SJCRH30 (cell line): ENCODE results near the gene RABGAP1L. TPM values are rescaled to one million over a fixed set of nuclear protein-coding genes. Genes with fewer than 3 reads are reported as not detected.
"Not testable (repeated sequence)": the region's sequence is repeated elsewhere in the genome, so short reads cannot be mapped to it uniquely, and the experiment has no call there.

Experiments used
- DNase-seq, 2 experiments: peaks; one replicate each; pipeline ENCODE4 v3.0.0-alpha.2; 2015 to 2020
- H3K27ac ChIP-seq: fragments of 250-450 bp; sonication (Bioruptor Pico); 2 replicates; pipeline ENCODE4 v1.5.1; 2020; ENCODE audit warnings: mild to moderate bottlenecking, moderate library complexity
- H3K27me3 ChIP-seq: fragments of 250-450 bp; sonication (Bioruptor Pico); 2 replicates; pipeline ENCODE4 v1.5.1; 2020; ENCODE audit warnings: mild to moderate bottlenecking, moderate library complexity
- H3K36me3 ChIP-seq: fragments of 250-450 bp; sonication (Bioruptor Pico); 2 replicates; pipeline ENCODE4 v1.5.1; 2020; ENCODE audit warnings: mild to moderate bottlenecking, moderate library complexity
- H3K4me1 ChIP-seq: fragments of 250-450 bp; sonication (Bioruptor Pico); 2 replicates; pipeline ENCODE4 v1.5.1; 2020; ENCODE audit warnings: mild to moderate bottlenecking, moderate library complexity
- H3K4me3 ChIP-seq: fragments of 250-450 bp; sonication (Bioruptor Pico); 2 replicates; pipeline ENCODE4 v1.5.1; 2020; ENCODE audit warnings: mild to moderate bottlenecking, moderate library complexity
- H3K9me3 ChIP-seq: fragments of 250-450 bp; sonication (Bioruptor Pico); replicated peaks from 2 replicates; pipeline ENCODE4 v1.5.1; 2020; ENCODE audit warnings: mild to moderate bottlenecking, moderate library complexity
- total RNA-seq: library from RNA; depleted of rRNA; stranded (reverse); fragments of >200 nt; shearing (Covaris generic); gene quantifications from 2 replicates; pipeline ENCODE4 v1.2.3, GENCODE V29; 2014

Gene RABGAP1L
- total RNA-seq, 1 experiment from 2014 or later = 22.6 TPM

DNA sequence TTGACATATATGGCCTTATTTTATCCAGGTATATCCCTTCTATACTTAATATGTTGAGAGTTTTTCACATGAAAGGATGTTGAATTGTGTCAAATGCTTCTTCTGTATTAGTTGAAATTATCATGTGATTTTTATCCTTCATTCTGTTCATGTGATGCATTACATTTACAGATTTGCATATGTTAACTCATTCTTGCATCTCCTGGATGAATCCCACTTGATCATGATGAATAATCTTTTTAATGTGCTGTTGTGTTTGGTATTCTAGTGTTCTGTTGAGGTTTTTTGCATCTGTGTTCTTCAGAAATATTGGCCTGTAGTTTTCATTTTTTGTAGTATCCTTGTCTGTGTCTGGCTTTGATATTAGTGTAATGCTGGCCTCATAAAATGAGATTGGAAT, 150.2 kb downstream of the RABGAP1L start:
- no peak overlapping the region for H3K4me3 ChIP-seq
- no peak for DNase-seq
- H3K4me1 ChIP-seq = no peaks in the 10 kb centered on the region

DNA sequence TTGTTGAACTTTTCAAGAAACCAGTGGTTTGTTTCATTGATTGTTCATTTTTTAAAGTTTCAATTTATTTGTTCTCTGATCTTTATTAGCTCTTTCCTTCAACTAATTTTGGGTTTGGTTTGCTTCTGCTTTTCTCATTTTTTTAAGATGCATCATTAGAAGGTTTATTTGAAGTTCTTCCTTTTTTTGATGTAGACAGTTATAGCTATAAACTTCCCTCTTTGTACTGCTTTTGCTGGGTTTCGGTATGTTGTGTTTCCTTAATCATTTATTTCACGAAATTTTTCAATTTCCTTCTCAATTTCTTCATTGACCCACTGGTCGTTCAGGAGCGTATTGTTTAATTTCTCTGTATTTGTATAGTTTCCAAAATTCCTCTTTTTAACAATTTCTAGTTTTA, 155.1 kb downstream of the RABGAP1L start:
- Histone ChIP-seq H3K4me1 (no peaks in the 10 kb centered on the region), H3K4me3 (no peak overlapping the region), H3K27me3 (no peaks in the 10 kb centered on the region), H3K9me3 (0 out of 2 replicates have a peak, but pooled peaks cover 6% of the 10 kb centered on the region), H3K27ac (no peak overlapping the region), H3K36me3 (no peaks in the 10 kb centered on the region)
- DNase-seq = no peak

More for the DNA sequence above, 150.2 kb downstream of the RABGAP1L start:
- Histone ChIP-seq H3K27me3 (no peaks in the 10 kb centered on the region), H3K27ac (no peak overlapping the region), H3K9me3 (0 out of 2 replicates have a peak, but pooled peaks cover under 1% of the 10 kb centered on the region), H3K36me3 (no peaks in the 10 kb centered on the region)

DNA sequence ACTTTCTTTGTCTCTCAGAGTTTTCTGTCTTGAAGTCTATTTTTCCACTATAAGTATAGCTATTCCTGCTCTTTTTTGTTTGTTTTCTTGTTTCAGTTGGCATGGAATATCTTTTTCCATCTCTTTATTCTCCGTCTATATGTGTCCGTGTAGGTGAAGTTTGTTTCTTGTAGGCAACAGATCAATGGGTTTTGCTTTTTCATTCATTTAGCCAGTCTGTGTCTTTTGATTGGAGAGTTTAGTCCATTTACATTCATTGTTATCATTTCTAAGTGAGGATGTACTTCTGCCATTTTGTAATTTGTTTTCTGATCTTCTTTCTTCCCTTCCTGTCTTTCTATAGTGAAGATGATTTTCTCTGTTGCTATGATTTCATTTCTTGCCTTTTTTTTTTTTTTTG, 155.9 kb downstream of the RABGAP1L start:
- Histone ChIP-seq H3K27ac (no peak overlapping the region), H3K36me3 (no peaks in the 10 kb centered on the region), H3K27me3 (no peaks in the 10 kb centered on the region), H3K4me3 (no peak overlapping the region), H3K4me1 (no peaks in the 10 kb centered on the region), H3K9me3 (0 out of 2 replicates have a peak, but pooled peaks cover 6% of the 10 kb centered on the region)
- DNase-seq = no peak

DNA sequence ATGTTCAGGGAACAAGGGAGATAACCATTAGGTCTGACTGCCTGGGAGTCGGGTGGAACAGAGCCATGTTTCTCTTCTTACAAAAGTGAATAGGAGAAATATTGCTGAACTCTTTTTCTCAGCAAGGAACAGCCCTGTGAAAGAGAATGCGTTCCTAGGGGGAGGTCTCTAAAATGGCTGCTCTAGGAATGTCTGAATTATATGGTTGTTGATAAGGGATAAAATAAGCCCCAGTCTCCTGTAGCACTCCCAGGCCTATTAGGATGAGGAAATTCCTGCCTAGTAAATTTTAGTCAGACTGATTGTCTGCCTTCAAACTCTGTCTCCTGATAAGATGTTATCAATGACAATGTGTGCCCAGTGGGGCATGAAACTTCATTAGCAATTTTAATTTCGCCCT, 161.6 kb downstream of the RABGAP1L start:
- DNase-seq, H3K27ac ChIP-seq, H3K9me3 ChIP-seq, H3K4me3 ChIP-seq, H3K27me3 ChIP-seq, H3K36me3 ChIP-seq, H3K4me1 ChIP-seq: not testable (repeated sequence)

DNA sequence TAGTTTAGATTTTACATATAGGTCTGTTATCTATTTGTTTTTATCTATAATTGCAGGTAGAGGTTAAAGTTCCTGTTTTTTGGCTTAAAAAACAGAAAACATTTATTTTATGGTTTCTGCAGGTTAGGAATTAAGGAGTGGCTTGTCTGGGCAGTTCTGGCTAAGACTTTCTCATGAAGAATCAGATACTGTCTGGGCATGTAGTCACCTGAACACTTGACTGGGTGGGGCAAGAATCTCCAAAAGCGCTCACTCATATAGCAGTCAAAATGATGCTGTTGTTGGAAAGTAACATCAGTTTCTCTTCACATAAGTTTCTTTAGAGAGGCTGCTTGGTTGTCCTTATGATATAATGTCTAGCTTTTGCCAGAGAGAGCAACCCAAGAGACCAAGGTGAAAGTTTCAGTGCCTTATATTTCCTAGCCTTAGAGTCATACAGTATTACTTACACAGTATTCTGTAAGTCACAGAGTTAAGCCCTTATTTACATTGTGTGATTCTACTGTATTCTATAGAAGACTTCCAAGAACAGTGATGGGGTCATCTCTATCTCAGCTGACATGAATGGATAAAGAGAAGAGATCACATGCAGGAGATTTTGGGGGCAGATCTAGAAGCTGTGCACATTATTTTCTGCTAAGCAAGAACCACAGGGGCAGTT, 163.0 kb downstream of the RABGAP1L start:
- Histone ChIP-seq H3K27ac (no peak overlapping the region), H3K36me3 (no peaks in the 10 kb centered on the region), H3K4me1 (no peaks in the 10 kb centered on the region), H3K27me3 (no peaks in the 10 kb centered on the region), H3K4me3 (no peak overlapping the region), H3K9me3 (no peaks in the 10 kb centered on the region)
- no peak for DNase-seq

DNA sequence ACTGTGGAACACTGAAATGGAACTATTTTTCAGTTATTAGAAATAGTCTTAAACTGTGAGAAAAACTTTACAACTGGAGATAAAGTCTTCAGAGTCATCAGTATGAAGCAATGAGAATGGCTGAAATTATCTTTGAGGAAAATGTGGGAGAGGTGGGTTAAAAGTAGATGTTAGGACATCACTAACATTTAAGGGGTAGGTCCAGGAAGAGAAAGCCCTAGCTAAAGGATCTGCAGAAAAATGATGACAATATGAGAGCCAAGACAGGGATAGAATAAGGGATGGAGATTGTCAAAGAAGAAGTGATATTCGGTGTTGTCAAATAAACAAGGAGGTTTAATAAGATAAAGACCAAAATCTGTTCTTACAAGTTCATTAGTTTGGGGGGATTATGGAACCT, 165.2 kb downstream of the RABGAP1L start:
- Histone ChIP-seq H3K9me3 (no peaks in the 10 kb centered on the region), H3K27ac (no peak overlapping the region), H3K36me3 (no peaks in the 10 kb centered on the region), H3K27me3 (no peaks in the 10 kb centered on the region), H3K4me1 (no peaks in the 10 kb centered on the region), H3K4me3 (no peak overlapping the region)
- DNase-seq = no peak

DNA sequence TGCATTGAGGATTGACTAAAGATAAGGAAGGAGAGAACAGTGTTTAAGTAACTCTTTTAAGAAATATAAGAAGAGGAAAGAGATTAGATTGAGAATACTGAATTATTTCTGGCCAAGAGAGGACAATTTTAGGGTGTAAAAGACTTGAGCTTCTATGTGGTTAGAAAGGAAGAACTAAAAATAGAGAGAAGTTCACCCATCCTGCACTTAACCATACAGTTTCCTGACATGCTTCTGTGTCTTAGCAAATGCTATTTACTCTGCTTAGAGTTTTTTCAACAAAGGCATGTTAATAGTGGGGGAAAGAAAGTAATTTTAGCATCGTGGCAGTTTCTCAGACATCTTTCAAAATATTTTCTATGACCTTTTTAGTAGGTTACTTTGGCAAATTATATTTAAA, 165.6 kb downstream of the RABGAP1L start:
- H3K27ac ChIP-seq = no peak overlapping the region
- no peak for DNase-seq
- no peaks in the 10 kb centered on the region for H3K4me1 ChIP-seq
- no peaks in the 10 kb centered on the region for H3K27me3 ChIP-seq
- no peaks in the 10 kb centered on the region for H3K9me3 ChIP-seq
- no peak overlapping the region for H3K4me3 ChIP-seq
- no peaks in the 10 kb centered on the region for H3K36me3 ChIP-seq

DNA sequence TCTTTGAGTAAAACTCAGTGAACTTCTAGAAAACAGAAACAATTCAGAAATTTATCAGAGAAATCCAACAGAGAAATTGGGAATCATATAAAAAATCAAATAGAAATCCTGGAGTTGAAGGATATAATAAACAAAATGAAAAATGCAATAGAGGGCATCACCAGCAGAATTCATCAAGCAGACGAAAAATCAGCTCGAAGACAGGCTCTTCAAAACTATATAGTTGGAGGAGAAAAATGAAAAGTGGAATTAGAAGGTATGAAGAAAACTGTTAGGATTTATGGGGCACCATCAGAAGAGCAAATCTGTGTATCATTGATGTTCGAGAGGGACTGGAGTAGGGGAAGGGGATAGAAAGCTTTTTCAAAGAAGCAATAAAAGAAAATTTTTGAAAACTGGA, 167.0 kb downstream of the RABGAP1L start:
- H3K27ac ChIP-seq = no peak overlapping the region
- H3K36me3 ChIP-seq = no peaks in the 10 kb centered on the region
- H3K9me3 ChIP-seq = no peaks in the 10 kb centered on the region
- no peaks in the 10 kb centered on the region for H3K27me3 ChIP-seq
- no peak overlapping the region for H3K4me3 ChIP-seq
- DNase-seq = no peak
- H3K4me1 ChIP-seq = no peaks in the 10 kb centered on the region

DNA sequence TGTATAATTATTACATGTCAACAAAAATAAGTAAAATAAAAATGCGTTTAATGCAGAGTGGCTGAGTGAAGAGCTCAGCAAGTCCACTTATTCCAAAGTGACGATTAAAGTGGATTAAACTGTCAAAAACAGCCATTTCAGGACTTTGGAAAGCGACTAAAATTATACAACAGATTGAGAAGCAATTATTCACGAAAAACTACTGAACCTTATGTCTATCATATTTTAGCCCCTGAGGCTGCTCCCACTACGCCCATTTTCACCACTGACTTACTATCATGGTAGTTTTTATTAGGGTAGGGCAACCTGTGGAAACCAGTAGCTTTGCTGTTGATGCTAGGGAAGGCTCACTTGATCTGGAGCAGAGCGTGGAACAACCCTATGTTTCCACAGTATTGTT, 174.1 kb downstream of the RABGAP1L start:
- Histone ChIP-seq H3K27ac (no peak overlapping the region), H3K4me1 (no peaks in the 10 kb centered on the region), H3K4me3 (no peak overlapping the region), H3K36me3 (no peaks in the 10 kb centered on the region), H3K9me3 (no peaks in the 10 kb centered on the region), H3K27me3 (no peaks in the 10 kb centered on the region)
- DNase-seq = no peak

DNA sequence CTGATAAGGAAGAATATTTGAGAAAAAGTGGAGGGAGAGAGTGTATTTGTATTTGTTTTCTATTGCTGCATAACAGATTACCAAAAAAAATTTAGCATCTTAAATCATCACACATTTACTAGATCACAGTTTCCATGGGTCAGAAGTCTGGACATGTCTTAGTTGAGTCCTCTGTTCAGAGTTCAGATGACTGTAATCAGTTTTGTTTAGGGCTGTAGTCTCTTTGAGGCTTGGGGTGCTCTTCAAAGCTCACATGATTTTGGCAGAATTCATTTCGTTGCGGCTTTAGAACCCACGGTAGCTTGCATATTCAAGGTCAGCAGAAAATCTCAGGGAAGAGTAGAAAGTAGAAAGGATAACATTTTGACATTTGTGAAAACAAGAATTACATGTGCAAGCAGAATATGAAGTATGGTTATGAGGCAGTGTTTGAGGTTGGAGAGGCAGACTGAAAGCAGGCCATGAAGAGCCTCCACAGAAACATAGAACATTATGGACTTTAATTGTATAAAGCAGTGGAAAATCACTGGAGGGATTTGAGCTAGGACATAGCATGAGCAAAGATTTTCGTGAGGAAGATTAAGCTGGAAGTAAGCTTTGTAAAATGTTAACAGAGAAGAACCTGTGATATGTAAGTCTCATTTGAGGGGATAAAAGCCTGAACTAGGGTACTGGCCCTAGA, 177.8 kb downstream of the RABGAP1L start:
- Histone ChIP-seq H3K9me3 (no peaks in the 10 kb centered on the region), H3K27me3 (no peaks in the 10 kb centered on the region), H3K4me1 (no peaks in the 10 kb centered on the region), H3K4me3 (no peak overlapping the region), H3K36me3 (no peaks in the 10 kb centered on the region), H3K27ac (no peak overlapping the region)
- DNase-seq = no peak

DNA sequence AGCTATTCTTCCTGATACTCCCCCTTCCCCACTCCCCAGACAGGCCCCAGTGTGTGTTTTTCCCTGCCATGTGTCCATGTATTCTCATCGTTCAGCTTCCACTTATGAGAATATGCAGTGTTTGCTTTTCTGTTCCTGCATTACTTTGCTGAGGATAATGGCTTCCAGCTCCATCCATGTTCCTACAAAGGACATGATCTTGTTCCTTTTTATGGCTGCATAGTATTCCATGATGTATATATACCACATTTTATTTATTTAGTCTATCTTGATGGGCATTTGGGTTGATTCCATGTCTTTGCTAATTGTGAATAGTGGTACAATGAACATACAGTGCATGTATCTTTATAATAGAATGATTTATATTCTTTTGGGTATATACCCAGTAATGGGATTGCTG, 181.1 kb downstream of the RABGAP1L start:
- H3K4me1 ChIP-seq, DNase-seq: not testable (repeated sequence)

DNA sequence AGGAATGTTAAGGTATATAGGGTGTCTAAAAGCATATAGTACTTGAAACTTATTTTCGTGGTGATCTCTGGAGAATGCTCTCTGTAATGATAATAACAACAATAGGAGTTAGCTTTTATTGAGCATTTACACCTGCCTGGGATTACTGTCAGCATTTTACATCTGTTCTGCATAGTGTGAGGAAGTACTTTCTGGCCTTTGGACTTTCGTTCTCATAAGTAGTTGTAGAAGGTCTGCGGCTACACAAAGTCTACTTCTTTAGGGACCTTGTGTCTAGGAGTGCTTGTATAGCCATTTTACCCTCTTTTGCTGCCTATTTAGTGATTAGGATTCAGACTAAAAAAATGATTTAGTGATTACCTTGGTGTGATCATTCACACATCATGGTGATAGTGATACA, 184.8 kb downstream of the RABGAP1L start:
- Histone ChIP-seq H3K4me1 (no peaks in the 10 kb centered on the region), H3K9me3 (no peaks in the 10 kb centered on the region), H3K27me3 (no peaks in the 10 kb centered on the region), H3K4me3 (no peak overlapping the region), H3K27ac (no peak overlapping the region), H3K36me3 (no peaks in the 10 kb centered on the region)
- DNase-seq = no peak

More for the DNA sequence above, 181.1 kb downstream of the RABGAP1L start:
- H3K36me3 ChIP-seq, H3K27me3 ChIP-seq, H3K4me3 ChIP-seq, H3K9me3 ChIP-seq, H3K27ac ChIP-seq: not testable (repeated sequence)

DNA sequence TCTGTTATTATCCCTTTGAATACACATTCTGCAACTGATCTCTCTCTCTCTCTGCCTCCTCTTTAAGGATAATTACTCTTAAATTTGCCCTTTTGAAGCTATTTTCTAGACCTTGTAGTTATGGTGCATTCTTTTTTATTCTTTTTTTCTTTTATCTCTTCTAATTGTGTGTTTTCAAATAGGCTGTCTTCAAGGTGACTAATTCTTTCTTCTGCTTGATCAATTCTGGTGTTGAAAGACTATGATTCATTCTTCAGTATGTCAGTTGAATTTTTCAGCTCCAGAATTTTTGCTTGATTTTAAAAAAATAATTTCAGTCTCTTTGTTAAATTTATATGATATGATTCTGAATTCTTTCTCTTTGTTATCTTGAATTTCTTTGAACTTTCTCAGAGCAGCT, 192.8 kb downstream of the RABGAP1L start:
- no peaks in the 10 kb centered on the region for H3K36me3 ChIP-seq
- no peaks in the 10 kb centered on the region for H3K27me3 ChIP-seq
- no peak overlapping the region for H3K27ac ChIP-seq
- H3K9me3 ChIP-seq = no peaks in the 10 kb centered on the region
- no peak for DNase-seq
- H3K4me1 ChIP-seq = no peaks in the 10 kb centered on the region
- no peak overlapping the region for H3K4me3 ChIP-seq

DNA sequence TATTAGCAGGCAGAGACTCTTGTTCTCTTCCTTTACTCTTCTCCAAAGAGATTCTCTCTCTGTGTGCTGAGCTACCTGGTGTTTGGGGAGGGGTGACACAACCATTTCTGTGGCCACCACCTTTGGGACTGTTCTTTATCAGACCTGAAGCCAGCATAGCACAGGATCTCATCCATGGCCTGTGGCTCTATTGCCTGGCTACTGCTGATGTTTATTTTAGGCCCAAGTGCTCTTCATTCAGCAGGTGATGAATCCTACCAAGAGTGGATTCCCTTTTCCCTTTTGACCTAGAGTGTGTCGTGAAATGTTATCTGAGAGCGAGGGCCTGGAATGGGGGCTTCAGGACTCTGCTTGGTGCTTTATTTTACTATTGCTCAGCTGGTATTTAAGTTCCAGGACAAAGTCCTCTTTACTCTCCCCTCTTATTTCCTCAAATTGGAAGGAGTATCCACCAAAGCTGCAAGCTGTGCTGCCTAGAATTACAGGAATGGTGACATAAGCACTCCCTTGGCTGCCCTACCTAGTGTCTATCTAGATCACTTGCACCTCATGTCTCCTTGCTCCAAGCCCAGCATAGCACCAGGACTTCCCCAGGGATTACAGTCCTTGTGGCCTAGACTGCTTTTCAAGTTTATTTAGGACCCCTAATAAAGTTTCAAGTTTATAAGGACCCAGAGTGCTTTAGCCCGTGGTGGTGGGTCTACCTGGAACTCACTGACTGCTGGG, 193.7 kb downstream of the RABGAP1L start:
- no peaks in the 10 kb centered on the region for H3K27me3 ChIP-seq
- no peaks in the 10 kb centered on the region for H3K36me3 ChIP-seq
- no peak overlapping the region for H3K4me3 ChIP-seq
- H3K4me1 ChIP-seq = no peaks in the 10 kb centered on the region
- no peak overlapping the region for H3K27ac ChIP-seq
- no peaks in the 10 kb centered on the region for H3K9me3 ChIP-seq
- DNase-seq = no peak

DNA sequence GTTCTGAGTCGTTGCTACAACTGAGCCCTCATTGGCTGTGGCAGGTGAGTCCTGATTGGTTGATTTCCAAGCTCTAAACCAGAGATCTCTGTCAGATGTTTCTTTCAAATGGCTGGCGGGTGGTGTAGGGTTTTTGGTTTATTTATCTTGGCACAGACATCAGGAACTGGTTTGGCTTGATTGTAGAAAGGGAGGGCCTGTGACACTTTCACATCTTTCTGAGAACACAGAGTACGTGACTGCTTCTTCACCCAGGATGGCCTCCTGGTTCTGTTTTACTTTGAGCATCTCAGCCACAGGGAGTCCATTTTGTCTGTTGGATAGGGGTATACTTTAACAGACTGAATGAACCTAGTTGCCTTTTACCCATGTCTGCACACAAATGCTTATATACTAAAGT, 199.0 kb downstream of the RABGAP1L start:
- Histone ChIP-seq H3K9me3 (no peaks in the 10 kb centered on the region), H3K27ac (no peak overlapping the region), H3K27me3 (no peaks in the 10 kb centered on the region), H3K4me3 (no peak overlapping the region), H3K36me3 (no peaks in the 10 kb centered on the region), H3K4me1 (no peaks in the 10 kb centered on the region)
- peak in 1 of 2 experiments; percentile 9 for DNase-seq
